Measurements from ENCODE around the gene ASIC4.

GRCh38 chr2:219571311-219572236, 57.3 kb downstream of the ASIC4 start, which contains the start of gene OBSL1:
- no peak for TF ChIP-seq CTCF (IDR thresholded peaks at IDR 0.05 in 2 of 3, conservative IDR thresholded peaks at IDR 0.05 in 1 of 3; ENCODE audit: borderline replicate concordance in 1 of 3, insufficient read depth in 1 of 3, low read depth in 2 of 3, low read length in 2 of 3)
- no peak for TF ChIP-seq ZFX (IDR thresholded peaks at IDR 0.05)
- no peak for TF ChIP-seq SP1 (IDR thresholded peaks at IDR 0.05; ENCODE audit: low read depth)
- no peak for TF ChIP-seq RAD21 (IDR thresholded peaks at IDR 0.05; ENCODE audit: low read depth)
- no peak for TF ChIP-seq FOSL1 (IDR thresholded peaks at IDR 0.05; ENCODE audit: low read depth)
- no peak for TF ChIP-seq ZNF274 (IDR thresholded peaks at IDR 0.05; ENCODE audit: low read depth, low read length)
- TF ChIP-seq ZBTB33 (IDR thresholded peaks at IDR 0.05; ENCODE audit: extremely low read depth, insufficient replicate concordance, low read length): no peak
- no peak for TF ChIP-seq EZH2 (IDR thresholded peaks at IDR 0.05)
- TF ChIP-seq CBX3 (IDR thresholded peaks at IDR 0.05; ENCODE audit: low read depth): no peak
- TF ChIP-seq EZH2phosphoT487 (IDR thresholded peaks at IDR 0.05; ENCODE audit: borderline replicate concordance): no peak
- no peak for TF ChIP-seq POLR2A (IDR thresholded peaks at IDR 0.05; ENCODE audit: borderline replicate concordance, extremely low read depth, insufficient read depth, insufficient read length)
- no peak for TF ChIP-seq POLR2AphosphoS5 (IDR thresholded peaks at IDR 0.05; ENCODE audit: low read depth, low read length)
